GM12878 (cell line): ENCODE measurements around the gene MR1. TPM values are rescaled to one million over a fixed set of nuclear protein-coding genes. Genes with fewer than 3 reads are reported as not detected.

ENCODE experiments used
- ATAC-seq: fragments of 200-7000 bp; cut with Tn5 transposase; 3 replicates; pipeline ENCODE4 v1.9.1; 2020; ENCODE audit warnings: mild to moderate bottlenecking, moderate library complexity
- BruUV-seq: library from RNA; stranded (reverse); fragments of 400-500 nt; replicated peaks from 2 replicates; lab custom pipeline; 2021; lab: Mats Ljungman, UMichigan
- CTCF ChIA-PET: fragments of 300-600 bp; sonication (Branson Sonifier 250); formaldehyde crosslinking; extraction: SDS; loops from one replicate; lab custom pipeline; 2021; ENCODE audit warnings: inconsistent platforms; lab: Yijun Ruan, JAX
- POLR2A ChIA-PET: fragments of 350-600 bp; formaldehyde crosslinking; extraction: SDS; loops from one replicate; lab custom pipeline; 2021; ENCODE audit warnings: inconsistent platforms; lab: Charles Lee
- RAD21 ChIA-PET: fragments of 300-600 bp; sonication (Branson Sonifier 250); formaldehyde crosslinking; loops from one replicate; lab custom pipeline; 2023; ENCODE audit warnings: antibody characterized with exemption; ENCODE audit not compliant: unreplicated experiment; lab: Charles Lee
- SMC1A ChIA-PET: fragments of 300-600 bp; sonication (Branson Sonifier 250); formaldehyde crosslinking; loops from one replicate; lab custom pipeline; 2023; ENCODE audit not compliant: unreplicated experiment, uncharacterized antibody; lab: Charles Lee
- DNase-seq: peaks from one replicate; pipeline ENCODE4 v3.0.0-alpha.2; 2011; ENCODE audit warnings: low read depth, low spot score
- FAIRE-seq: peaks from 3 replicates; lab custom pipeline; 2011; peaks lifted over from hg19 to GRCh38; lab: Jason Lieb, UNC
- H2AFZ ChIP-seq: 2 replicates; pipeline ENCODE4 v1.6.0; 2011; ENCODE audit warnings: low read depth, low read length, control low read depth; ENCODE audit not compliant: control insufficient read depth
- H3K27ac ChIP-seq: 2 replicates; pipeline ENCODE4 v1.5.1; 2011; ENCODE audit warnings: control low read depth; ENCODE audit not compliant: control insufficient read depth, insufficient read depth
- H3K27me3 ChIP-seq, 2 experiments: replicated peaks in 1 of 2; 2 replicates each; pipeline versions ENCODE4 v1.6.0 to v1.6.1; 2011; ENCODE audit warnings: low read length in 1 of 2; ENCODE audit not compliant: control insufficient read depth in 2 of 2, insufficient read depth in 2 of 2
- H3K36me3 ChIP-seq, 2 experiments: 2 replicates each; pipeline ENCODE4 v1.5.1; 2011; ENCODE audit warnings: low read length in 1 of 2; ENCODE audit not compliant: control insufficient read depth in 2 of 2, insufficient read depth in 2 of 2
- H3K4me1 ChIP-seq: 2 replicates; pipeline ENCODE4 v1.6.1; 2011; ENCODE audit warnings: mild to moderate bottlenecking, low read length, moderate library complexity, mixed read lengths; ENCODE audit not compliant: control insufficient read depth, insufficient read depth
- H3K4me2 ChIP-seq: 2 replicates; pipeline ENCODE4 v1.6.0; 2011; ENCODE audit warnings: control low read depth; ENCODE audit not compliant: control insufficient read depth, insufficient read depth
- H3K4me3 ChIP-seq: fragments of 200-600 bp; sonication (generic); 2 replicates; pipeline ENCODE4 v1.5.1; 2016
- H3K79me2 ChIP-seq: 2 replicates; pipeline ENCODE4 v1.6.0; 2011; ENCODE audit warnings: low read length; ENCODE audit not compliant: control insufficient read depth, insufficient read depth
- H3K9ac ChIP-seq: 2 replicates; pipeline ENCODE4 v1.8.0; 2011; ENCODE audit warnings: low read length, control low read depth, mixed read lengths; ENCODE audit not compliant: control insufficient read depth, insufficient read depth
- H3K9me3 ChIP-seq: replicated peaks from 3 replicates; pipeline ENCODE4 v1.5.1; 2011; ENCODE audit warnings: mild to moderate bottlenecking, low read length; ENCODE audit not compliant: control insufficient read depth, insufficient read depth
- H4K20me1 ChIP-seq: 2 replicates; pipeline ENCODE4 v1.6.0; 2011; ENCODE audit not compliant: control insufficient read depth, insufficient read depth
- EP300 ChIP-seq, 2 experiments: fragments of 150-350 bp in 1 of 2; IDR thresholded peaks; 2 replicates each; pipeline ENCODE4 v1.6.1; 2011 to 2012; ENCODE audit warnings: low read depth in 2 of 2, low read length in 2 of 2, borderline replicate concordance in 1 of 2, improper control_type of control experiment in 1 of 2, inconsistent platforms in 1 of 2; ENCODE audit not compliant: control insufficient read depth in 1 of 2
- IKZF2 ChIP-seq, 2 experiments: fragments of 450-650 bp; IDR thresholded peaks; 2 replicates each; pipeline ENCODE4 v1.6.1; 2017; ENCODE audit warnings: mild to moderate bottlenecking in 2 of 2, moderate library complexity in 2 of 2
- IRF4 ChIP-seq: IDR thresholded peaks from 2 replicates; pipeline ENCODE4 v1.6.1; 2011; ENCODE audit warnings: low read depth, low read length
- MTA2 ChIP-seq: fragments of 450-650 bp; IDR thresholded peaks from 2 replicates; pipeline ENCODE4 v1.6.1; 2016; ENCODE audit warnings: low read depth, mild to moderate bottlenecking, moderate library complexity
- POLR2AphosphoS5 ChIP-seq: IDR thresholded peaks from 2 replicates; pipeline ENCODE4 v1.6.1; 2011; ENCODE audit warnings: mild to moderate bottlenecking, low read length, inconsistent platforms
- in situ Hi-C: fragments of 300-500 bp; cut with MboI; formaldehyde crosslinking; loops from 9 replicates; pipeline ENCODE4 v1.14.3; 2018; ENCODE audit warnings: mixed read lengths
- intact Hi-C: fragments of 100-400 bp; cut with micrococcal nuclease; formaldehyde crosslinking; loops from one replicate; pipeline ENCODE4 v1.14.2; 2022; ENCODE audit not compliant: unreplicated experiment
- polyA plus RNA-seq, 11 experiments: library from polyadenylated mRNA; depleted of rRNA in 4 of 11; unstranded in 6 of 11; stranded (reverse) in 5 of 11; fragments of >200 nt; fragmentation: Nextera tagmentation in 4 of 11; fragmentation: Illumina TruSeq in 1 of 11; extraction: Ambion mirVana in 4 of 11; extraction: Trizol in 1 of 11; gene quantifications; 1 replicate in 1 of 11; 2 replicates in 10 of 11; pipeline versions ENCODE4 v1.2.1 to v1.2.3, GENCODE V29; 2011 to 2016; ENCODE audit warnings: inconsistent platforms in 2 of 11, missing spikeins in 2 of 11, low read depth in 1 of 11
- total RNA-seq, 4 experiments: library from RNA; depleted of rRNA in 3 of 4; stranded (reverse); fragments of >200 nt in 3 of 4; fragmentation: Illumina TruSeq in 1 of 4; extraction: Trizol in 1 of 4; gene quantifications; 2 replicates each; pipeline versions ENCODE4 v1.2.1 to v1.2.3, GENCODE V29; 2013 to 2021
- TF ChIP-seq, protein P1 (sequence below): IDR thresholded peaks from 2 replicates; pipeline ENCODE4 v1.6.1; 2011; ENCODE audit warnings: borderline replicate concordance, low read depth, mild to moderate bottlenecking, moderate library complexity, mixed read lengths, low read length; ENCODE audit not compliant: insufficient read depth; ENCODE audit errors: extremely low read length
- TF ChIP-seq, protein P2 (sequence below): fragments of 450-650 bp; IDR thresholded peaks from 2 replicates; pipeline ENCODE4 v1.6.1; 2017; ENCODE audit warnings: low read depth, mild to moderate bottlenecking, moderate library complexity

The MR1 gene
- total and polyA plus RNA-seq, 10 of the 15 experiments (the other 5 are each of a cell fraction or from before 2014, with no cell fraction given), result 24.7 to 65.9 (median 30.9) TPM

DNA sequence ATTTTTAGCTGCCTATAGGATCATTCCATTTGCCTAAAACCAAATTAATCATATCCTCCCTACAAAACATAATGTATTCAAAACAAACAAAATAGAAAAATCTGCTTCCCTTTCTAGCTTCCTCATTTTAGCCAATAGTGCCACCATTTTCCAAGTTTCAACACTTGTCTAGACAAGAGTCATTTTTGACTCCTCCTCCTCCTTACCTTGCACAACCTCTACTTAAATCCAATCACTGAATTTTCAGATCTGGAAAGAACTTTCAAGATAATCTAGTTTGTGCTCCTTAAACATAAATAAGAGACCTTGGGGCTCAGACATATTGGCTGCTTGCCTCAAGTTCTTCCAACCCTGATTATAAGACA is 18.6 kb upstream of the MR1 start:
- SMC1A ChIA-PET, result interaction anchor here (0.9 to 2.0 kb wide), 8 partner anchors 18 to 126 kb away, joined by 3 to 9 read pairs (median 4); no protein-coding TSS in a partner anchor
- POLR2A ChIA-PET, result interaction anchor here (0.6 to 1.8 kb wide), 6 partner anchors 17 to 308 kb away, joined by 3 to 4 read pairs (median 3); no protein-coding TSS in a partner anchor
- RAD21 ChIA-PET, result no interaction called here
- Histone ChIP-seq H3K27me3 (no peaks in the 10 kb centered on the region), H3K9ac (no peak overlapping the region), H4K20me1 (no peaks in the 10 kb centered on the region), H3K4me2 (peak overlapping the region; percentile 53), H3K4me3 (peak overlapping the region; percentile 6; the same call in 1 of the 2 replicates), H3K9me3 (no peaks in the 10 kb centered on the region; the same call in 2 of the 3 replicates), H3K27ac (peak overlapping the region; percentile 54), H2AFZ (no peak overlapping the region), H3K36me3 (no peaks in the 10 kb centered on the region; a peak in 3 of 4 replicates), H3K79me2 (peaks cover 90% of the 10 kb centered on the region), H3K4me1 (peaks cover 46% of the 10 kb centered on the region)
- CTCF ChIA-PET, result interaction anchor here (0.8 to 2.7 kb wide), 4 partner anchors 11 to 127 kb away, joined by 3 to 11 read pairs (median 8); no protein-coding TSS in a partner anchor
- no peak for FAIRE-seq
- DNase-seq, result no peak
- in situ Hi-C loops, result no loop called here
- ATAC-seq, result peak; percentile 11
- intact Hi-C loops, result no loop called here
- BruUV-seq, result no TSS peak
- TF ChIP-seq, protein P1, sequence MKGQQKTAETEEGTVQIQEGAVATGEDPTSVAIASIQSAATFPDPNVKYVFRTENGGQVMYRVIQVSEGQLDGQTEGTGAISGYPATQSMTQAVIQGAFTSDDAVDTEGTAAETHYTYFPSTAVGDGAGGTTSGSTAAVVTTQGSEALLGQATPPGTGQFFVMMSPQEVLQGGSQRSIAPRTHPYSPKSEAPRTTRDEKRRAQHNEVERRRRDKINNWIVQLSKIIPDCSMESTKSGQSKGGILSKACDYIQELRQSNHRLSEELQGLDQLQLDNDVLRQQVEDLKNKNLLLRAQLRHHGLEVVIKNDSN, result no peak
- TF ChIP-seq IRF4 (no peak), EP300 (IDR thresholded peaks at IDR 0.05; ENCODE audit: borderline replicate concordance in 1 of 2, control insufficient read depth in 1 of 2, low read depth in 2 of 2, low read length in 2 of 2) (no peak), MTA2 (no peak), POLR2AphosphoS5 (no peak), IKZF2 (IDR thresholded peaks at IDR 0.05) (peak in 1 of 2 experiments; percentile 8; a peak in 1 of 4 replicates)
- TF ChIP-seq, protein P2, sequence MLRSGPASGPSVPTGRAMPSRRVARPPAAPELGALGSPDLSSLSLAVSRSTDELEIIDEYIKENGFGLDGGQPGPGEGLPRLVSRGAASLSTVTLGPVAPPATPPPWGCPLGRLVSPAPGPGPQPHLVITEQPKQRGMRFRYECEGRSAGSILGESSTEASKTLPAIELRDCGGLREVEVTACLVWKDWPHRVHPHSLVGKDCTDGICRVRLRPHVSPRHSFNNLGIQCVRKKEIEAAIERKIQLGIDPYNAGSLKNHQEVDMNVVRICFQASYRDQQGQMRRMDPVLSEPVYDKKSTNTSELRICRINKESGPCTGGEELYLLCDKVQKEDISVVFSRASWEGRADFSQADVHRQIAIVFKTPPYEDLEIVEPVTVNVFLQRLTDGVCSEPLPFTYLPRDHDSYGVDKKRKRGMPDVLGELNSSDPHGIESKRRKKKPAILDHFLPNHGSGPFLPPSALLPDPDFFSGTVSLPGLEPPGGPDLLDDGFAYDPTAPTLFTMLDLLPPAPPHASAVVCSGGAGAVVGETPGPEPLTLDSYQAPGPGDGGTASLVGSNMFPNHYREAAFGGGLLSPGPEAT, result no peak
